Immature natural killer cell (primary cell): Measurements from ENCODE around the gene STMND1. TPM values are rescaled to one million over a fixed set of nuclear protein-coding genes. Genes with fewer than 3 reads are reported as not detected.

Experiments used
- polyA plus RNA-seq, 3 donors: library from polyadenylated mRNA; unstranded; fragments of 300-500 nt; fragmentation: Illumina TruSeq; gene quantifications; one replicate each; pipeline ENCODE4 v1.2.3, GENCODE V29; 2021

STMND1 gene
- polyA plus RNA-seq, 3 donors from 2014 or later: not detected

Other genes starting within 250 kb of the STMND1 start
- gene RBM24, start 179.3 kb downstream of the STMND1 start, polyA plus RNA-seq: not detected